Measurements from ENCODE around the gene IRF1. TPM values are rescaled to one million over a fixed set of nuclear protein-coding genes. Genes with fewer than 3 reads are reported as not detected.
"Not testable (repeated sequence)": the region's sequence is repeated elsewhere in the genome, so short reads cannot be mapped to it uniquely, and the experiment has no call there.

The IRF1 gene
- total RNA-seq, 4 donors from 2014 or later, result 24.6 to 49.7 (median 32.1) TPM

DNA sequence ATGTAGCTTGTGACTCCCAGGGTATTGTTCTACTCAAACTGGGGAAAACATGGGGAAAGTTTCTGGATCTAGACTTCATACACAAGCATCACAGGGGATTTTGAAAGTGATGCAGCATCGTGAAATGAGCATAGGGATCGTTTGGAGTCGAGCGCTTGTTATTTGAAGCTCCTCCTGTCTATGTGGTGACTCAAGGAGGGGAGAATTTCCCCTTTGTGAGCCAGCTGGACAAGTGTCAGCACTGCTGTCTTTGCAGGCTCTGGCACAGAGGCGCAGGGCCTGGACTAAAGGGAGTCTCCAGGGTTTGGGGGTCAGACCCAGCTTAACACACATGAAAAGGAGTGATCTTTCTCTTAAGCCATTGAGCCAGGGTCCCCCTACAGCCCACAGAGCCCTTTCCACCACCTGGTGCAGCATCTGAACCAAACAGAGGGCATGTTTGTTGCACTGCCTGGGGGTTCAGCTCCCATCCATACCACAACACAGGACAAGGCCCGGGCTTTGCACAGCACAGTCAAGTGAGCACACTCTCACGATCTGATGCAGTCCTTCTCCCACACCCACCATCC is 51.0 kb downstream of the IRF1 start:
- no peak overlapping the region for H3K4me3 ChIP-seq (replicated peaks in 1 of 3)
- TF ChIP-seq, protein P1, sequence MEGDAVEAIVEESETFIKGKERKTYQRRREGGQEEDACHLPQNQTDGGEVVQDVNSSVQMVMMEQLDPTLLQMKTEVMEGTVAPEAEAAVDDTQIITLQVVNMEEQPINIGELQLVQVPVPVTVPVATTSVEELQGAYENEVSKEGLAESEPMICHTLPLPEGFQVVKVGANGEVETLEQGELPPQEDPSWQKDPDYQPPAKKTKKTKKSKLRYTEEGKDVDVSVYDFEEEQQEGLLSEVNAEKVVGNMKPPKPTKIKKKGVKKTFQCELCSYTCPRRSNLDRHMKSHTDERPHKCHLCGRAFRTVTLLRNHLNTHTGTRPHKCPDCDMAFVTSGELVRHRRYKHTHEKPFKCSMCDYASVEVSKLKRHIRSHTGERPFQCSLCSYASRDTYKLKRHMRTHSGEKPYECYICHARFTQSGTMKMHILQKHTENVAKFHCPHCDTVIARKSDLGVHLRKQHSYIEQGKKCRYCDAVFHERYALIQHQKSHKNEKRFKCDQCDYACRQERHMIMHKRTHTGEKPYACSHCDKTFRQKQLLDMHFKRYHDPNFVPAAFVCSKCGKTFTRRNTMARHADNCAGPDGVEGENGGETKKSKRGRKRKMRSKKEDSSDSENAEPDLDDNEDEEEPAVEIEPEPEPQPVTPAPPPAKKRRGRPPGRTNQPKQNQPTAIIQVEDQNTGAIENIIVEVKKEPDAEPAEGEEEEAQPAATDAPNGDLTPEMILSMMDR (IDR thresholded peaks at IDR 0.05), result no peak
- TF ChIP-seq POLR2A (IDR thresholded peaks at IDR 0.05), result no peak
- H3K9me3 ChIP-seq, result no peaks in the 10 kb centered on the region
- peak in 1 of 2 donors; percentile 52 for DNase-seq
- peak overlapping the region in 2 of 3 donors; percentile 37 to 79 for H3K27ac ChIP-seq
- intact Hi-C loops (cut with DNase I), result no loop called here
- H3K36me3 ChIP-seq, result no peaks in the 10 kb centered on the region
- 45 to 60% methylated on average over 7 of the region's 7 CpGs for WGBS, 2 donors
- H3K27me3 ChIP-seq, result no peaks in the 10 kb centered on the region
- H3K4me1 ChIP-seq, result peaks cover 31 to 48% of the 10 kb centered on the region in 2 donors

GRCh38 chr5:132438917-132439316 is 51.7 kb downstream of the IRF1 start:
- H3K9me3 ChIP-seq, result no peaks in the 10 kb centered on the region
- peaks cover 30 to 52% of the 10 kb centered on the region in 2 donors for H3K4me1 ChIP-seq
- intact Hi-C loops (cut with DNase I), result no loop called here
- H3K27ac ChIP-seq, result peak overlapping the region; percentile 16 to 79 (median 37)
- H3K36me3 ChIP-seq, result no peaks in the 10 kb centered on the region
- no peaks in the 10 kb centered on the region for H3K27me3 ChIP-seq
- DNase-seq, result no peak
- no peak overlapping the region for H3K4me3 ChIP-seq (replicated peaks in 1 of 3)
- TF ChIP-seq POLR2A (IDR thresholded peaks at IDR 0.05), result no peak
- TF ChIP-seq, protein P1 (IDR thresholded peaks at IDR 0.05), result peak in 1 of 6 experiments; percentile 9
- whole genome bisulfite sequencing, 2 donors, result 72 to 80% methylated on average over 4 of the region's 4 CpGs

GRCh38 chr5:132438267-132438645 is 52.3 kb downstream of the IRF1 start:
- H3K9me3 ChIP-seq; H3K36me3 ChIP-seq; H3K27me3 ChIP-seq; DNase-seq; intact Hi-C loops (cut with DNase I); H3K4me3 ChIP-seq (replicated peaks in 1 of 3): not testable (repeated sequence)
- Histone ChIP-seq H3K4me1 (peaks cover 30 to 52% of the 10 kb centered on the region in 2 donors), H3K27ac (peak overlapping the region; percentile 24 to 79 (median 79))
- WGBS, 2 donors, result 94 to 97% methylated on average over 3 of the region's 3 CpGs

- peaks cover 30 to 52% of the 10 kb centered on the region in 2 donors for H3K4me1 ChIP-seq
- TF ChIP-seq, protein P1 (IDR thresholded peaks at IDR 0.05), result no peak
- TF ChIP-seq POLR2A (IDR thresholded peaks at IDR 0.05), result no peak
- 45 to 49% methylated on average over 3 of the region's 3 CpGs for WGBS, 2 donors
Observed at GRCh38 chr5:132437604-132438266, 52.8 kb downstream of the IRF1 start.

GRCh38 chr5:132436936-132437335 is 53.6 kb downstream of the IRF1 start:
- 96 to 98% methylated on average over 3 of the region's 3 CpGs for WGBS, 2 donors
- H3K4me3 ChIP-seq (replicated peaks in 1 of 3), result no peak overlapping the region
- H3K36me3 ChIP-seq, result no peaks in the 10 kb centered on the region
- H3K9me3 ChIP-seq, result no peaks in the 10 kb centered on the region
- no peak for DNase-seq
- TF ChIP-seq, protein P1 (IDR thresholded peaks at IDR 0.05), result no peak
- TF ChIP-seq POLR2A (IDR thresholded peaks at IDR 0.05), result no peak
- intact Hi-C loops (cut with DNase I), result no loop called here
- H3K27me3 ChIP-seq, result no peaks in the 10 kb centered on the region
- H3K27ac ChIP-seq, result peak overlapping the region; percentile 24 to 79 (median 79)
- H3K4me1 ChIP-seq, result peaks cover 30 to 52% of the 10 kb centered on the region in 2 donors

More at GRCh38 chr5:132437604-132438266, 52.8 kb downstream of the IRF1 start:
- no peak overlapping the region for H3K4me3 ChIP-seq (replicated peaks in 1 of 3)
- intact Hi-C loops (cut with DNase I), result no loop called here
- peak; percentile 79 to 86 for DNase-seq
- H3K9me3 ChIP-seq, result no peaks in the 10 kb centered on the region
- peak overlapping the region; percentile 24 to 79 (median 79) for H3K27ac ChIP-seq
- H3K27me3 ChIP-seq, result no peaks in the 10 kb centered on the region
- H3K36me3 ChIP-seq, result no peaks in the 10 kb centered on the region

Measured in thyroid gland (tissue), 4 donors.